OCI-LY3 (cell line): ENCODE measurements around the gene NOL4L.

ENCODE experiments used
- H2AFZ ChIP-seq: fragments of 200-600, 300-600 bp; shearing (Covaris generic); 2 replicates; pipeline ENCODE4 v1.6.0; 2014; ENCODE audit warnings: antibody characterized with exemption, low read depth, low read length
- H3K27ac ChIP-seq: fragments of 200-600, 300-600 bp; sonication (generic); 2 replicates; pipeline ENCODE4 v1.5.1; 2014; ENCODE audit warnings: mild to moderate bottlenecking, low read length, moderate library complexity, mixed read lengths
- H3K27me3 ChIP-seq: fragments of 200-600, 300-600 bp; sonication (generic); 2 replicates; pipeline ENCODE4 v1.6.1; 2014; ENCODE audit warnings: low read depth, low read length, mixed read lengths
- H3K36me3 ChIP-seq: fragments of 200-600, 300-600 bp; sonication (generic); replicated peaks from 2 replicates; pipeline ENCODE3; 2014; ENCODE audit warnings: low read depth, low read length, mixed read lengths
- H3K4me1 ChIP-seq: fragments of 300-600, 200-600 bp; sonication (generic); 2 replicates; pipeline ENCODE4 v1.6.1; 2014; ENCODE audit warnings: low read length, mixed read lengths
- H3K4me2 ChIP-seq: fragments of 200-600, 300-600 bp; sonication (generic); 2 replicates; pipeline ENCODE4 v1.6.1; 2014; ENCODE audit warnings: low read length, mixed read lengths
- H3K4me3 ChIP-seq: fragments of 300-600, 200-600 bp; sonication (generic); 2 replicates; pipeline ENCODE4 v1.5.1; 2014; ENCODE audit warnings: antibody characterized with exemption, mild to moderate bottlenecking, low read length, moderate library complexity
- H3K79me2 ChIP-seq: fragments of 300-600, 200-600 bp; shearing (Covaris generic); 2 replicates; pipeline ENCODE4 v1.6.1; 2014; ENCODE audit warnings: mild to moderate bottlenecking, low read length, mixed read lengths
- H3K9ac ChIP-seq: fragments of 300-600, 200-600 bp; shearing (Covaris generic); 2 replicates; pipeline ENCODE4 v1.6.0; 2014; ENCODE audit warnings: mild to moderate bottlenecking, low read length, moderate library complexity
- H3K9me3 ChIP-seq: fragments of 200-600, 300-600 bp; shearing (Covaris generic); 2 replicates; pipeline ENCODE4 v1.6.1; 2014; ENCODE audit warnings: low read length, mixed read lengths; ENCODE audit not compliant: insufficient read depth
- H4K20me1 ChIP-seq: fragments of 200-600, 300-600 bp; sonication (generic); 2 replicates; pipeline ENCODE4 v1.6.1; 2016; ENCODE audit warnings: low read length, mixed read lengths; ENCODE audit not compliant: insufficient read depth
- CTCF ChIP-seq: fragments of 200-600, 300-600 bp; sonication (generic); IDR thresholded peaks from 2 replicates; pipeline ENCODE4 v1.5.1; 2014; ENCODE audit warnings: antibody characterized with exemption, low read length, low read depth
- EZH2phosphoT487 ChIP-seq: fragments of 200-600 bp; shearing (Covaris generic); IDR thresholded peaks from 2 replicates; pipeline ENCODE4 v1.6.1; 2018; ENCODE audit warnings: antibody characterized with exemption, mixed run types, low read depth

NOL4L gene

GRCh38 chr20:32446301-32447100 lies 138.6 kb downstream of the NOL4L start:
- Histone ChIP-seq H3K9ac (no peak overlapping the region), H3K9me3 (no peaks in the 10 kb centered on the region), H3K36me3 (peaks cover 7% of the 10 kb centered on the region), H3K4me2 (no peak overlapping the region), H3K27me3 (no peaks in the 10 kb centered on the region), H4K20me1 (no peaks in the 10 kb centered on the region), H3K27ac (no peak overlapping the region), H3K4me1 (peaks cover 34% of the 10 kb centered on the region), H3K4me3 (no peak overlapping the region), H3K79me2 (no peaks in the 10 kb centered on the region), H2AFZ (no peak overlapping the region)
- TF ChIP-seq CTCF = no peak
- no peak for TF ChIP-seq EZH2phosphoT487

GRCh38 chr20:32445539-32446273 lies 139.4 kb downstream of the NOL4L start:
- H3K36me3 ChIP-seq = peaks cover 9% of the 10 kb centered on the region
- H2AFZ ChIP-seq = no peak overlapping the region
- 0 out of 2 replicates have a peak, but pooled peaks cover 3% of the 10 kb centered on the region for H4K20me1 ChIP-seq
- no peak overlapping the region for H3K4me3 ChIP-seq
- H3K4me1 ChIP-seq = peaks cover 26% of the 10 kb centered on the region
- no peak overlapping the region for H3K4me2 ChIP-seq
- H3K27me3 ChIP-seq = no peaks in the 10 kb centered on the region
- TF ChIP-seq CTCF = no peak
- TF ChIP-seq EZH2phosphoT487 = no peak
- H3K9ac ChIP-seq = no peak overlapping the region
- H3K79me2 ChIP-seq = no peaks in the 10 kb centered on the region
- H3K27ac ChIP-seq = no peak overlapping the region
- no peaks in the 10 kb centered on the region for H3K9me3 ChIP-seq

- Histone ChIP-seq H3K4me1 (peaks cover 15% of the 10 kb centered on the region), H3K4me3 (no peak overlapping the region), H3K79me2 (no peaks in the 10 kb centered on the region), H3K9me3 (no peaks in the 10 kb centered on the region), H3K27me3 (no peaks in the 10 kb centered on the region), H3K9ac (no peak overlapping the region), H3K36me3 (peaks cover 15% of the 10 kb centered on the region), H3K4me2 (no peak overlapping the region), H2AFZ (no peak overlapping the region), H3K27ac (no peak overlapping the region), H4K20me1 (0 out of 2 replicates have a peak, but pooled peaks cover 7% of the 10 kb centered on the region)
- TF ChIP-seq EZH2phosphoT487 (no peak), CTCF (no peak)
These were observed 140.5 kb downstream of the NOL4L start for GRCh38 chr20:32444474-32445220.
